ENCODE results near the gene LSMEM2.
"Not testable (repeated sequence)": the region's sequence is repeated elsewhere in the genome, so short reads cannot be mapped to it uniquely, and the experiment has no call there.

Gene LSMEM2

DNA sequence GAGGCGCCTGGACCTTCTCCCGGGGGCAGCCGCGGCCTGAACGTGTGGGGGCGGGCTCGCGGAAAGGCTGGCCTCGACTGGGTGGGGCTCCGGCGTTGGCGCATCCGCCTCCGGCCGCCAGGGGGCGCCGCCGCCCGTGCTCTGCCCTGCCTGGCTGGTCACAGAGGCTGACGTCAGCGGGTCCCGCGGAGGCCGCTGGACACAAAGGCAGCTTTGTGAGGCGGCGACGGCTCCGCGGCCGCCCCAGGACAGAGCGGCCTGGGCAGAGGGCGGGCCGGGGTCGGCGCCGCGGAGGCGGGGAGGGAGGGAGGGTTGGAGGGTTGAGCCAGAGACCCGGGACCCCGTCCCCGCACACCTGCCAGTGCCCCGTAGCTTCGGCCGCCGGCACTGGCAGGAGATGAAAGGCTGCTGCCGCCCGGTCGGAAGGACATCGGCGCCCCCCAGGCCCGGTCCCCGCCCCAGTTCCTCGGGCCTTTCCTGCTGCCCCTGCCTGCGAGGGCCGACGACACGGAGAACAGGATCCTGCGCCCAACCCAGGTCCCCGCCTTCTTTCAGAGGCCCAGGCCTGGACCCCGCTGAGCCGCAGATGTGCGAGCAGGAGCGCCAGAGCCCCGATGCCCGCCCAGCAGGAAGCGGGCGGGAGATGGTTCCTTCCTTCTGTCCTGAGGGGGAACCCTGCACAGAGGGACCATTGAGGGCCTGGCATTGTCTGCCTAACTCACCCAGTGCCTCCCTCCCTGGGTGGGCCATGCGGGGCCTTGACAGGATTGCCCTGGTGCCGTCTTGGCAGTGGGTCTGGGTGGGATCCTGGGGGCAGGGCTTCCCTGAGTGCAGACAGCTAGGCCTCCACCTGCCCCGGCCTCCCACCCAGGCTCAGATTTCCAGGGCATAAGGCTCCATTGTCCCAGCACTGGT, 18.6 kb upstream of the LSMEM2 start:
- peak overlapping the region; percentile 90 for H3K9ac ChIP-seq (ENCODE audit: low read depth, low read length)
- peak overlapping the region; percentile 65 for H3K4me3 ChIP-seq (ENCODE audit: low read length)
- H3K4me1 ChIP-seq (ENCODE audit: control insufficient read depth, insufficient read depth, low read length), result peaks cover 46% of the 10 kb centered on the region

DNA sequence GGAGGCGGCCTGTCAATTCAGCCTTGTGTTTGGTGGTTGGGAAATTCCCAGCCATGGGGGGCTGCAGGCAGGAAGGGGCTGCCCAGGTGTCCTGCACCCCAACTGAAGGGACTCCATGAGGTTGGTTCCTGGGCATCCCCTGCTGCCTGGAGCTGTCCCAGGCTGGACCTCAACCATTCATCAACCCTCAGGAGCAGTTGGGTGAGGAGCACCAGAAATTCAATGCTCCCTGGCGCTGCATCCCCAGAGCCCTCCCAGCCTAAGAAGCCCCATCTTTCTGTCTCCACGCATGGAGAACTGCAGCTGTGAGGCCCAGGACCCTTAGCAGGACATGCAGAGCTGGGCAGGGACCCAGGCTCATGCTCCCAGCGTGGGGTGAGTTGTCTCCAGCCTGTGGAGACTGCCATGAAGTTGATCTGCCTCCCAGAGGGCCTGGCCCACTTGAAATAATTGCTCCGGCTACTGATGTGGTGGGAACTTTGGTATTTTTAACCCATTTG, 17.9 kb upstream of the LSMEM2 start:
- Histone ChIP-seq H3K27me3 (ENCODE audit: control insufficient read depth, insufficient read depth, low read length) (no peaks in the 10 kb centered on the region), H3K4me2 (ENCODE audit: low read length) (peak overlapping the region; percentile 82), H3K4me3 (ENCODE audit: low read length) (peak overlapping the region; percentile 65), H3K4me1 (ENCODE audit: control insufficient read depth, insufficient read depth, low read length) (peaks cover 48% of the 10 kb centered on the region), H3K9ac (ENCODE audit: low read depth, low read length) (peak overlapping the region; percentile 90), H3K36me3 (ENCODE audit: insufficient read depth, low read length) (peaks cover 36% of the 10 kb centered on the region), H3K9me3 (replicated peaks; ENCODE audit: low read length) (no peaks in the 10 kb centered on the region)

More for the DNA sequence above, 18.6 kb upstream of the LSMEM2 start:
- peak overlapping the region; percentile 82 for H3K4me2 ChIP-seq (ENCODE audit: low read length)
- peaks cover 40% of the 10 kb centered on the region for H3K36me3 ChIP-seq (ENCODE audit: insufficient read depth, low read length)
- no peaks in the 10 kb centered on the region for H3K9me3 ChIP-seq (replicated peaks; ENCODE audit: low read length)
- H3K27me3 ChIP-seq (ENCODE audit: control insufficient read depth, insufficient read depth, low read length), result no peaks in the 10 kb centered on the region

- H3K36me3 ChIP-seq (ENCODE audit: insufficient read depth, low read length), result peaks cover 31% of the 10 kb centered on the region
- peaks cover 48% of the 10 kb centered on the region for H3K4me1 ChIP-seq (ENCODE audit: control insufficient read depth, insufficient read depth, low read length)
- peak overlapping the region; percentile 90 for H3K9ac ChIP-seq (ENCODE audit: low read depth, low read length)
- no peaks in the 10 kb centered on the region for H3K9me3 ChIP-seq (replicated peaks; ENCODE audit: low read length)
- no peaks in the 10 kb centered on the region for H3K27me3 ChIP-seq (ENCODE audit: control insufficient read depth, insufficient read depth, low read length)
- H3K4me2 ChIP-seq (ENCODE audit: low read length), result peak overlapping the region; percentile 82
- no peak overlapping the region for H3K4me3 ChIP-seq (ENCODE audit: low read length)
Measured at GRCh38 chr3:50261505-50261904, 17.4 kb upstream of the LSMEM2 start.

DNA sequence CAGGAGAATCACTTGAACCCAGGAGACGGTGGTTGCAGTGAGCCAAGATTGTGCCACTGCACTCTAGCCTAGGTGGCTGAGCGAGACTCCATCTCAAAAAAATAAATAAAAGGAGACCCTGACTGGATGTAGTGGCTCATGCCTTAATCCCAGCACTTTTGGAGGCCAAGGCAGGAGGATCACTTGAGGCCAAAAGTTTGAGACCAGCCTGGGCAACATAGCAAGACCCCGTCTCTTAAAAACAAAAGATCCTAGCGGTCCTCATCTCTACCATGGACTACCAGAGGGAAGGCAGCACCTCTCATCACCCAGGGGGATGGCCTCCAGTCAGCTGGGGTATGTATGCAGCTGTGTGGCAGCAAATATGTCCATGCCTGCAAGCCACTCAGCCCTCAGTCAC, 16.7 kb upstream of the LSMEM2 start:
- not testable (repeated sequence) for H3K9ac ChIP-seq (ENCODE audit: low read depth, low read length); H3K27me3 ChIP-seq (ENCODE audit: control insufficient read depth, insufficient read depth, low read length); H3K4me2 ChIP-seq (ENCODE audit: low read length); H3K4me3 ChIP-seq (ENCODE audit: low read length); H3K9me3 ChIP-seq (replicated peaks; ENCODE audit: low read length)
- Histone ChIP-seq H3K36me3 (ENCODE audit: insufficient read depth, low read length) (peaks cover 24% of the 10 kb centered on the region), H3K4me1 (ENCODE audit: control insufficient read depth, insufficient read depth, low read length) (peaks cover 53% of the 10 kb centered on the region)

- H3K4me2 ChIP-seq (ENCODE audit: low read length), result no peak overlapping the region
- H3K4me3 ChIP-seq (ENCODE audit: low read length), result no peak overlapping the region
- H3K9ac ChIP-seq (ENCODE audit: low read depth, low read length), result no peak overlapping the region
- no peaks in the 10 kb centered on the region for H3K9me3 ChIP-seq (replicated peaks; ENCODE audit: low read length)
- peaks cover 20% of the 10 kb centered on the region for H3K36me3 ChIP-seq (ENCODE audit: insufficient read depth, low read length)
- H3K4me1 ChIP-seq (ENCODE audit: control insufficient read depth, insufficient read depth, low read length), result peaks cover 58% of the 10 kb centered on the region
- no peaks in the 10 kb centered on the region for H3K27me3 ChIP-seq (ENCODE audit: control insufficient read depth, insufficient read depth, low read length)
Measured at GRCh38 chr3:50262778-50263177, 16.1 kb upstream of the LSMEM2 start.

- Histone ChIP-seq H3K9me3 (replicated peaks; ENCODE audit: low read length) (no peaks in the 10 kb centered on the region), H3K9ac (ENCODE audit: low read depth, low read length) (peak overlapping the region; percentile 10), H3K4me1 (ENCODE audit: control insufficient read depth, insufficient read depth, low read length) (peaks cover 65% of the 10 kb centered on the region), H3K27me3 (ENCODE audit: control insufficient read depth, insufficient read depth, low read length) (no peaks in the 10 kb centered on the region), H3K36me3 (ENCODE audit: insufficient read depth, low read length) (peaks cover 10% of the 10 kb centered on the region), H3K4me2 (ENCODE audit: low read length) (peak overlapping the region; percentile 60), H3K4me3 (ENCODE audit: low read length) (no peak overlapping the region)
Measured at GRCh38 chr3:50263478-50264382, 15.2 kb upstream of the LSMEM2 start.

DNA sequence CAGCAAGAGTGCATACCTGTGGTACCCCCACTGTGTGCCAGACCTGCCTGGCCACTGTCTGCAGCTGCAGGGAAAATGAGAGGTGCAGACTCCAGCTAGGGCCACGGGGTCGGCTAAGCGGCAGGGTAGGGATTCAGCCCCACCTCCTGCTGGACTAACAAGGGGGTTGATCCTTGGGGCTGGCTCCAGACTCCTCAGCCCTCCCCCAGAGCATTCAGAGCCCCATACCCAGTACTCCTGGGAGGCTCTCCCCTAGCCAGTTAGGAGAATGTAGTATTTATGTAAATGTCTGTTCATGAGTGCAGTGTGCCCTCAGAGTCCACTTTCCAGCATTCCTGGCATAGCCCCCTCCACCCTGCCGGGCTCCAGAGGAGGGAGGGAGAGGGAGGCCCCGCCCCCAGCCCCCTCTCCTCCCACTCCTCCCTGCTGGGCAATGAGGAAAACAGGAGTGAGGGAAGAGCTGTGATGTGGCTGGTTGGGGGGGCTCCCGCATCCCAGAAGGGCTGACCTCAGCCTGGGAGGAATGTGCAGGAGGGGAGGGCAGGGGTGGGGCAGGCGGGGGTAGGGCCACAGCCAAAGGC, 14.4 kb upstream of the LSMEM2 start:
- peaks cover 3% of the 10 kb centered on the region for H3K36me3 ChIP-seq (ENCODE audit: insufficient read depth, low read length)
- no peak overlapping the region for H3K4me3 ChIP-seq (ENCODE audit: low read length)
- H3K4me1 ChIP-seq (ENCODE audit: control insufficient read depth, insufficient read depth, low read length), result peaks cover 69% of the 10 kb centered on the region
- H3K9me3 ChIP-seq (replicated peaks; ENCODE audit: low read length), result no peaks in the 10 kb centered on the region
- no peaks in the 10 kb centered on the region for H3K27me3 ChIP-seq (ENCODE audit: control insufficient read depth, insufficient read depth, low read length)
- peak overlapping the region; percentile 60 for H3K4me2 ChIP-seq (ENCODE audit: low read length)
- peak overlapping the region; percentile 44 for H3K9ac ChIP-seq (ENCODE audit: low read depth, low read length)

DNA sequence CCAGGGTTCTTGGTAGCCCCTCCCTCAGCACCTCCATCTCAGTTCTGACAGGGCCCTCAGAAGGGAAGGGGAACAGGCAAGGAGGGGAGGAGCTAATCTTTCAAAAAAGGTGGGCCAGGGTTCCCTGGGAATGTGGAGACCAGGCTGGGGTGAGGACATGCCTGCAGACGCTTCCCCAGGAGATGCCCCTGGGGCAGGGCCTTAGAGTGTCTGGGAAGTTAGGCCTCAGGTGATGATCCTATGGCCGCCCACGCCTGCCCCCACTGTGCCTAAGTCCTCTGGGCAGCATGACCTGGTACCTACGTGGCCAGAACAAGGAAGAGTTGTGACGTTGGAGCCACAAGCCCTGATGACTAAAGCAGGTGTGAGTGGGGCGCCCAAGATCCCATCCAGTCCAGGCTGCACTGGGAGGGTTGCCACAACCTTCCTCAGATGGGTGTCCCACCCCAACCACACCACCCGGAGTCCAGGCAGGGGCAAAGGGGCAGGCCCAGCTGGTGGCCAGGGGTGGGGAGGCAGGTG, 13.9 kb upstream of the LSMEM2 start:
- Histone ChIP-seq H3K27me3 (ENCODE audit: control insufficient read depth, insufficient read depth, low read length) (no peaks in the 10 kb centered on the region), H3K4me1 (ENCODE audit: control insufficient read depth, insufficient read depth, low read length) (peaks cover 71% of the 10 kb centered on the region), H3K4me2 (ENCODE audit: low read length) (peak overlapping the region; percentile 21), H3K36me3 (ENCODE audit: insufficient read depth, low read length) (no peaks in the 10 kb centered on the region), H3K4me3 (ENCODE audit: low read length) (no peak overlapping the region), H3K9me3 (replicated peaks; ENCODE audit: low read length) (no peaks in the 10 kb centered on the region), H3K9ac (ENCODE audit: low read depth, low read length) (peak overlapping the region; percentile 44)

DNA sequence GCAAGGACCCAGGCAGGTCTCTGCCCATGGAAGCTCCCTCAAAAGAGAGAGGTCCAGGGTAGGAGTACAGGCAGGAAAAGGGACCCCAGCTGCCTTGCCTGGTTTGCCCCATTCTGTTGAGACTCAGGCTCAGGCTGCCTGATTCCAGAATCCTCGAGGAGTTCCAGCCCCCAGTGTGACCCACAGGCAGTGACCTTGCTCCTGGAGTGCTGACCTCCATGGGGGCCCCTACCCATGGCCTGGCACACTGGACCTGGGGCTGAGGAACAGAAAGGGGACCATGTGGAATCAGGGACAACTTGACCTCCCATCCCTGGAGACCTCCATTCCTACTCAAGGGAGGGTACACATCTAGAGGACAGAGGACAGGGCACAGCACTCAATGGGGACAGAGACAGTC, 13.3 kb upstream of the LSMEM2 start:
- peaks cover 72% of the 10 kb centered on the region for H3K4me1 ChIP-seq (ENCODE audit: control insufficient read depth, insufficient read depth, low read length)
- H3K4me3 ChIP-seq (ENCODE audit: low read length), result no peak overlapping the region
- no peaks in the 10 kb centered on the region for H3K9me3 ChIP-seq (replicated peaks; ENCODE audit: low read length)
- no peaks in the 10 kb centered on the region for H3K36me3 ChIP-seq (ENCODE audit: insufficient read depth, low read length)
- no peak overlapping the region for H3K4me2 ChIP-seq (ENCODE audit: low read length)
- H3K27me3 ChIP-seq (ENCODE audit: control insufficient read depth, insufficient read depth, low read length), result no peaks in the 10 kb centered on the region
- H3K9ac ChIP-seq (ENCODE audit: low read depth, low read length), result peak overlapping the region; percentile 44

DNA sequence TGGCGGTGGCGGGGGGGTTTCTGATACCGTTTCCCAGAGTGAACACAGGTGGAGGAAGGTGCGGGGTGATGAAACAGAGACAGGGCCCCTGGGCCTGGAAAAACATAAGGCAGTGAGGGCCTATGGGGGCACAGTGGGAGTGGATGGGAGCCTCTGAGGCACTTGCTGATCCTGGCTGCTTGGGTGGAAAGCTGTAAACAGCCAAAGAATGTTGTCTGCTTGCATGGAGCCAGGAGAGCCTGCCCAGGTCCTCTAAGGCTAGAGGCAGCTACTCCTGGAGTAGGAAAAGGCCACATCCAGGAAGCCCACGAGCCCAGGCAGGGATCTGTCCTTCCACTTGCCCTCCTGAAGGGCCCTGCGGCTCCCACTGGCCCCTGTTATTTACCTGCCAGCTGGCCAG, 12.9 kb upstream of the LSMEM2 start:
- H3K4me3 ChIP-seq (ENCODE audit: low read length), result no peak overlapping the region

DNA sequence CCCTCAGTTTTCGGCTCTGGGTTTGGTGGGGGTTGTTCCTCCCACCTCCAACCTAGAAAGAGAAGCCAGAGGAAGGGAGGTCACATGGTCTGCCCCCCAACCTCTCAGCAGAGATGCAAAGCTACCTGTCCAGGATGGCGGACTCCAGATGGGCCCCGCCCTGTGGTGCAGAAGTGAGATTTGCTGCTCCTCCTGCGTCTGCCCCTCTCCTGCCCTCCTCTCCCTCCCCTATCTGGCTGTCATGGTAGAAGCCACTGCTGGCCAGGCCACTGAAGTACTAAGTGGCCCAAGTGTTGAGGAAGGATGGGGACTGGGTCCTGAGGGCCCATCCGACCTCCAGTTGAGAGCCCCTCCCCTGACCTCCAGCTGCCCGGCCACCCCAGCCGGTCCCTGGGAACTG, 12.1 kb upstream of the LSMEM2 start:
- H3K4me3 ChIP-seq (ENCODE audit: low read length), result peak overlapping the region; percentile 69

More for the DNA sequence above, 12.9 kb upstream of the LSMEM2 start:
- no peaks in the 10 kb centered on the region for H3K36me3 ChIP-seq (ENCODE audit: insufficient read depth, low read length)
- no peaks in the 10 kb centered on the region for H3K9me3 ChIP-seq (replicated peaks; ENCODE audit: low read length)
- no peak overlapping the region for H3K9ac ChIP-seq (ENCODE audit: low read depth, low read length)
- no peak overlapping the region for H3K4me2 ChIP-seq (ENCODE audit: low read length)
- no peaks in the 10 kb centered on the region for H3K27me3 ChIP-seq (ENCODE audit: control insufficient read depth, insufficient read depth, low read length)
- peaks cover 71% of the 10 kb centered on the region for H3K4me1 ChIP-seq (ENCODE audit: control insufficient read depth, insufficient read depth, low read length)

More for the DNA sequence above, 12.1 kb upstream of the LSMEM2 start:
- no peaks in the 10 kb centered on the region for H3K27me3 ChIP-seq (ENCODE audit: control insufficient read depth, insufficient read depth, low read length)
- no peaks in the 10 kb centered on the region for H3K9me3 ChIP-seq (replicated peaks; ENCODE audit: low read length)
- peaks cover 64% of the 10 kb centered on the region for H3K4me1 ChIP-seq (ENCODE audit: control insufficient read depth, insufficient read depth, low read length)
- no peaks in the 10 kb centered on the region for H3K36me3 ChIP-seq (ENCODE audit: insufficient read depth, low read length)
- peak overlapping the region; percentile 58 for H3K9ac ChIP-seq (ENCODE audit: low read depth, low read length)
- peak overlapping the region; percentile 80 for H3K4me2 ChIP-seq (ENCODE audit: low read length)

Data from skeletal muscle satellite cell (primary cell).